GM12878 (cell line): ENCODE measurements around the gene EPN1. TPM values are rescaled to one million over a fixed set of nuclear protein-coding genes. Genes with fewer than 3 reads are reported as not detected.
A peak's percentile ranks its signal among the peaks of the same experiment; 100 is the strongest.

Experiments
- ATAC-seq: fragments of 200-7000 bp; cut with Tn5 transposase; 3 replicates; pipeline ENCODE4 v1.9.1; 2020; ENCODE audit warnings: mild to moderate bottlenecking, moderate library complexity
- BruUV-seq: library from RNA; stranded (reverse); fragments of 400-500 nt; replicated peaks from 2 replicates; lab custom pipeline; 2021; lab: Mats Ljungman, UMichigan
- CTCF ChIA-PET: fragments of 300-600 bp; sonication (Branson Sonifier 250); formaldehyde crosslinking; extraction: SDS; loops from one replicate; lab custom pipeline; 2021; ENCODE audit warnings: inconsistent platforms; lab: Yijun Ruan, JAX
- POLR2A ChIA-PET: fragments of 350-600 bp; formaldehyde crosslinking; extraction: SDS; loops from one replicate; lab custom pipeline; 2021; ENCODE audit warnings: inconsistent platforms; lab: Charles Lee
- RAD21 ChIA-PET: fragments of 300-600 bp; sonication (Branson Sonifier 250); formaldehyde crosslinking; loops from one replicate; lab custom pipeline; 2023; ENCODE audit warnings: antibody characterized with exemption; ENCODE audit not compliant: unreplicated experiment; lab: Charles Lee
- SMC1A ChIA-PET: fragments of 300-600 bp; sonication (Branson Sonifier 250); formaldehyde crosslinking; loops from one replicate; lab custom pipeline; 2023; ENCODE audit not compliant: unreplicated experiment, uncharacterized antibody; lab: Charles Lee
- DNase-seq: peaks from one replicate; pipeline ENCODE4 v3.0.0-alpha.2; 2011; ENCODE audit warnings: low read depth, low spot score
- FAIRE-seq: peaks from 3 replicates; lab custom pipeline; 2011; peaks lifted over from hg19 to GRCh38; lab: Jason Lieb, UNC
- H2AFZ ChIP-seq: 2 replicates; pipeline ENCODE4 v1.6.0; 2011; ENCODE audit warnings: low read depth, low read length, control low read depth; ENCODE audit not compliant: control insufficient read depth
- H3K27ac ChIP-seq: 2 replicates; pipeline ENCODE4 v1.5.1; 2011; ENCODE audit warnings: control low read depth; ENCODE audit not compliant: control insufficient read depth, insufficient read depth
- H3K27me3 ChIP-seq, 2 experiments: replicated peaks in 1 of 2; 2 replicates each; pipeline versions ENCODE4 v1.6.0 to v1.6.1; 2011; ENCODE audit warnings: low read length in 1 of 2; ENCODE audit not compliant: control insufficient read depth in 2 of 2, insufficient read depth in 2 of 2
- H3K36me3 ChIP-seq, 2 experiments: 2 replicates each; pipeline ENCODE4 v1.5.1; 2011; ENCODE audit warnings: low read length in 1 of 2; ENCODE audit not compliant: control insufficient read depth in 2 of 2, insufficient read depth in 2 of 2
- H3K4me1 ChIP-seq: 2 replicates; pipeline ENCODE4 v1.6.1; 2011; ENCODE audit warnings: mild to moderate bottlenecking, low read length, moderate library complexity, mixed read lengths; ENCODE audit not compliant: control insufficient read depth, insufficient read depth
- H3K4me2 ChIP-seq: 2 replicates; pipeline ENCODE4 v1.6.0; 2011; ENCODE audit warnings: control low read depth; ENCODE audit not compliant: control insufficient read depth, insufficient read depth
- H3K4me3 ChIP-seq: fragments of 200-600 bp; sonication (generic); 2 replicates; pipeline ENCODE4 v1.5.1; 2016
- H3K79me2 ChIP-seq: 2 replicates; pipeline ENCODE4 v1.6.0; 2011; ENCODE audit warnings: low read length; ENCODE audit not compliant: control insufficient read depth, insufficient read depth
- H3K9ac ChIP-seq: 2 replicates; pipeline ENCODE4 v1.8.0; 2011; ENCODE audit warnings: low read length, control low read depth, mixed read lengths; ENCODE audit not compliant: control insufficient read depth, insufficient read depth
- H3K9me3 ChIP-seq: replicated peaks from 3 replicates; pipeline ENCODE4 v1.5.1; 2011; ENCODE audit warnings: mild to moderate bottlenecking, low read length; ENCODE audit not compliant: control insufficient read depth, insufficient read depth
- H4K20me1 ChIP-seq: 2 replicates; pipeline ENCODE4 v1.6.0; 2011; ENCODE audit not compliant: control insufficient read depth, insufficient read depth
- BACH1 ChIP-seq: fragments of 450-650 bp; IDR thresholded peaks from 2 replicates; pipeline ENCODE4 v1.6.1; 2017; ENCODE audit warnings: mild to moderate bottlenecking, borderline replicate concordance
- CREB1 ChIP-seq: IDR thresholded peaks from 2 replicates; pipeline ENCODE4 v1.6.1; 2012; ENCODE audit warnings: low read depth, mild to moderate bottlenecking, inconsistent platforms
- CREM ChIP-seq: IDR thresholded peaks from 2 replicates; pipeline ENCODE4 v1.6.1; 2014; ENCODE audit warnings: antibody characterized with exemption, low read depth
- DPF2 ChIP-seq: fragments of 450-650 bp; IDR thresholded peaks from 2 replicates; pipeline ENCODE4 v1.6.1; 2017; ENCODE audit warnings: mild to moderate bottlenecking
- NBN ChIP-seq: fragments of 450-650 bp; IDR thresholded peaks from 2 replicates; pipeline ENCODE4 v1.6.1; 2016
- NR2C1 ChIP-seq: fragments of 450-650 bp; IDR thresholded peaks from 2 replicates; pipeline ENCODE4 v1.6.1; 2017; ENCODE audit warnings: antibody characterized with exemption, mild to moderate bottlenecking, moderate library complexity
- RELB ChIP-seq: fragments of 450-650 bp; IDR thresholded peaks from 2 replicates; pipeline ENCODE4 v1.6.1; 2017; ENCODE audit warnings: low read depth, mild to moderate bottlenecking, moderate library complexity
- RUNX3 ChIP-seq: IDR thresholded peaks from 2 replicates; pipeline ENCODE4 v1.6.1; 2012; ENCODE audit warnings: low read length, inconsistent platforms
- SRF ChIP-seq, 2 experiments: IDR thresholded peaks; 2 replicates each; pipeline ENCODE4 v1.6.1; 2011; ENCODE audit warnings: low read depth in 2 of 2, low read length in 2 of 2, mild to moderate bottlenecking in 1 of 2, moderate library complexity in 1 of 2
- STAT1 ChIP-seq: fragments of 450-650 bp; conservative IDR thresholded peaks from 2 replicates; pipeline ENCODE4 v1.6.1; 2014; ENCODE audit warnings: antibody characterized with exemption, mild to moderate bottlenecking
- TCF12 ChIP-seq: IDR thresholded peaks from 2 replicates; pipeline ENCODE4 v1.6.1; 2011; ENCODE audit warnings: low read depth, mild to moderate bottlenecking, low read length
- YBX1 ChIP-seq: fragments of 450-650 bp; IDR thresholded peaks from 2 replicates; pipeline ENCODE4 v1.6.1; 2016; ENCODE audit warnings: antibody characterized with exemption
- WGBS: methylation state at CpG from one replicate; pipeline ENCODE4 v1.1.6; 2016; ENCODE audit warnings: low lambda C conversion rate; ENCODE audit not compliant: insufficient replicate concordance, insufficient coverage; ENCODE audit errors: missing lambda C conversion rate; 5-methylcytosine and 5-hydroxymethylcytosine counted together
- in situ Hi-C: fragments of 300-500 bp; cut with MboI; formaldehyde crosslinking; loops from 9 replicates; pipeline ENCODE4 v1.14.3; 2018; ENCODE audit warnings: mixed read lengths
- intact Hi-C: fragments of 100-400 bp; cut with micrococcal nuclease; formaldehyde crosslinking; loops from one replicate; pipeline ENCODE4 v1.14.2; 2022; ENCODE audit not compliant: unreplicated experiment
- polyA plus RNA-seq, 11 experiments: library from polyadenylated mRNA; depleted of rRNA in 4 of 11; unstranded in 6 of 11; stranded (reverse) in 5 of 11; fragments of >200 nt; fragmentation: Nextera tagmentation in 4 of 11; fragmentation: Illumina TruSeq in 1 of 11; extraction: Ambion mirVana in 4 of 11; extraction: Trizol in 1 of 11; gene quantifications; 1 replicate in 1 of 11; 2 replicates in 10 of 11; pipeline versions ENCODE4 v1.2.1 to v1.2.3, GENCODE V29; 2011 to 2016; ENCODE audit warnings: inconsistent platforms in 2 of 11, missing spikeins in 2 of 11, low read depth in 1 of 11
- total RNA-seq, 4 experiments: library from RNA; depleted of rRNA in 3 of 4; stranded (reverse); fragments of >200 nt in 3 of 4; fragmentation: Illumina TruSeq in 1 of 4; extraction: Trizol in 1 of 4; gene quantifications; 2 replicates each; pipeline versions ENCODE4 v1.2.1 to v1.2.3, GENCODE V29; 2013 to 2021
- TF ChIP-seq, protein P1 (sequence below): fragments of 450-650 bp; conservative IDR thresholded peaks from 2 replicates; pipeline ENCODE4 v1.6.1; 2017; ENCODE audit warnings: mild to moderate bottlenecking, moderate library complexity
- TF ChIP-seq, protein P2 (sequence below): fragments of 450-650 bp; IDR thresholded peaks from 2 replicates; pipeline ENCODE4 v1.6.1; 2016; ENCODE audit warnings: mild to moderate bottlenecking

The EPN1 gene
- total and polyA plus RNA-seq, 10 of the 15 experiments (the other 5 are each of a cell fraction or from before 2014, with no cell fraction given), result 0.11 to 88.5 (median 10.6) TPM

DNA sequence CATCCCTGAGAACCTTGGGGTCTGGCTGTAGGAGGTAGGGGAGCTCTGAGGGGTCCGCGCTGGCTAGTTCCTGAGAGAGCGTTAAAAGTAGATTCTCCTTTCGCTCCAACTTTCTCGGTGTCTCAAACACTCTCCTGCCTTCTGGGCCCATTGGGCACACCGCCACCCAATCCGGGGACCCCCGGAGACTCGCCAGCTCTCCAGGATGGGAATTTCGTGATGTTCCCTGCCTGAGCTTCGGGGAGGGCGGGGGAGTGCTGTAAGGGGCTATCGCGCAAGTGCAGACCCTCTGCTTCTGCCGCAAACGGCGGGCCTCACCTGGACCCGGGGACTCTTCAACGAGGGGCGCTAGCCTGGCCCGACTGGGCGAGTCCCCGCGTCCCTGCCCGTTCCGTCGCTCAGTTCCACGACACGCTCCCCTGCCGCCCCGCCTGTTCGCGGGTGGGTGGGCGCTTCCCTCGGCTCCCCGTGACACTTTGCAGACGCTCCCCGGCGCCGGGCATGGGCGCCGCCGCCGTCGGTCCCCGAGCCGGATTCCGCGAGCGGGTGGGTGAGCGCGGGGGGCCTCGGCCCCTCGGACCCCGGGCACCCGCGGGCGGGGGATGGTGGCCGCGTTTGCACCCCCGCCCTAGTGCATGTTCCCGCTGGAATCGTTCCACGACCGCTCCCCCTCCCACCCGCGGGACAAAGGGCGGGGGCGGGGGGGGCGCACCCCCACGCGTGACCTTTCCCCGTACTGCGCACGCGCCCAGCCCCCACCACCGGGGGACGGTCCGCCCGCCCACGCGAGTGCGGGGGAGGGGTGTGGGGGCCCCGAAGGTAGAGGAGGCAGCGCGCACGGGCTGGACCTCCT lies 27.1 kb upstream of the EPN1 start, which contains the start of gene CCDC106:
CCDC106 (plus strand) TSS at position 481 of the 853 bp plus-strand sequence. CDS start 835 bp downstream, outside the sequence.
- Histone ChIP-seq H3K36me3 (peaks cover 1 to 2% of the 10 kb centered on the region in 2 experiments; a peak in 2 of 4 replicates), H3K4me1 (peaks cover 25% of the 10 kb centered on the region), H3K9me3 (no peaks in the 10 kb centered on the region), H3K9ac (peak within 1 kb of the TSS; percentile 91), H3K4me3 (peak within 1 kb of the TSS; percentile 99), H3K79me2 (peaks cover 47% of the 10 kb centered on the region), H4K20me1 (no peaks in the 10 kb centered on the region), H2AFZ (peak within 1 kb of the TSS; percentile 86), H3K4me2 (peak within 1 kb of the TSS; percentile 95), H3K27ac (peak within 1 kb of the TSS; percentile 90), H3K27me3 (no peaks in the 10 kb centered on the region)
- ChIA-PET CTCF (interaction anchor here (0.6 to 4.8 kb wide), 13 partner anchors 9 to 740 kb away, joined by 3 to 52 read pairs (median 6); partner anchors contain the start of gene ZNF865), RAD21 (interaction anchor here (0.9 to 4.4 kb wide), 7 partner anchors 10 to 667 kb away, joined by 3 to 36 read pairs (median 5); partner anchors contain the start of genes ZNF628 and ZSCAN5A), POLR2A (interaction anchor here (0.8 to 3.3 kb wide), 12 partner anchors 9 to 171 kb away, joined by 3 to 28 read pairs (median 4); partner anchors contain the start of genes FIZ1, ZNF524, ZNF628 and ZNF784), SMC1A (interaction anchor here (1.0 to 2.0 kb wide), 4 partner anchors 9 to 29 kb away, joined by 3 to 24 read pairs (median 6); no protein-coding TSS in a partner anchor)
- in situ Hi-C loops (no loop called here), intact Hi-C loops (no loop called here)
- 2% methylated on average over 63 of the region's 87 CpGs for WGBS
- peak; percentile 44 for ATAC-seq
- peak; percentile 75 for FAIRE-seq
- BruUV-seq, result no TSS peak
- no peak for DNase-seq
- peak; percentile 77; the same call in 1 of the 2 replicates for TF ChIP-seq DPF2
- TF ChIP-seq STAT1, result peak; percentile 86; the same call in 1 of the 2 replicates
- peak; percentile 54 for TF ChIP-seq RUNX3
- TF ChIP-seq, protein P1, sequence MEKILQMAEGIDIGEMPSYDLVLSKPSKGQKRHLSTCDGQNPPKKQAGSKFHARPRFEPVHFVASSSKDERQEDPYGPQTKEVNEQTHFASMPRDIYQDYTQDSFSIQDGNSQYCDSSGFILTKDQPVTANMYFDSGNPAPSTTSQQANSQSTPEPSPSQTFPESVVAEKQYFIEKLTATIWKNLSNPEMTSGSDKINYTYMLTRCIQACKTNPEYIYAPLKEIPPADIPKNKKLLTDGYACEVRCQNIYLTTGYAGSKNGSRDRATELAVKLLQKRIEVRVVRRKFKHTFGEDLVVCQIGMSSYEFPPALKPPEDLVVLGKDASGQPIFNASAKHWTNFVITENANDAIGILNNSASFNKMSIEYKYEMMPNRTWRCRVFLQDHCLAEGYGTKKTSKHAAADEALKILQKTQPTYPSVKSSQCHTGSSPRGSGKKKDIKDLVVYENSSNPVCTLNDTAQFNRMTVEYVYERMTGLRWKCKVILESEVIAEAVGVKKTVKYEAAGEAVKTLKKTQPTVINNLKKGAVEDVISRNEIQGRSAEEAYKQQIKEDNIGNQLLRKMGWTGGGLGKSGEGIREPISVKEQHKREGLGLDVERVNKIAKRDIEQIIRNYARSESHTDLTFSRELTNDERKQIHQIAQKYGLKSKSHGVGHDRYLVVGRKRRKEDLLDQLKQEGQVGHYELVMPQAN, result peak; percentile 72
- TF ChIP-seq NR2C1, result peak; percentile 50
- TF ChIP-seq, protein P2, sequence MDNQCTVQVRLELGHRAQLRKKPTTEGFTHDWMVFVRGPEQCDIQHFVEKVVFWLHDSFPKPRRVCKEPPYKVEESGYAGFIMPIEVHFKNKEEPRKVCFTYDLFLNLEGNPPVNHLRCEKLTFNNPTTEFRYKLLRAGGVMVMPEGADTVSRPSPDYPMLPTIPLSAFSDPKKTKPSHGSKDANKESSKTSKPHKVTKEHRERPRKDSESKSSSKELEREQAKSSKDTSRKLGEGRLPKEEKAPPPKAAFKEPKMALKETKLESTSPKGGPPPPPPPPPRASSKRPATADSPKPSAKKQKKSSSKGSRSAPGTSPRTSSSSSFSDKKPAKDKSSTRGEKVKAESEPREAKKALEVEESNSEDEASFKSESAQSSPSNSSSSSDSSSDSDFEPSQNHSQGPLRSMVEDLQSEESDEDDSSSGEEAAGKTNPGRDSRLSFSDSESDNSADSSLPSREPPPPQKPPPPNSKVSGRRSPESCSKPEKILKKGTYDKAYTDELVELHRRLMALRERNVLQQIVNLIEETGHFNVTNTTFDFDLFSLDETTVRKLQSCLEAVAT, result peak; percentile 33; the same call in 1 of the 2 replicates
- peak; percentile 20; the same call in 1 of the 2 replicates for TF ChIP-seq CREM
- TF ChIP-seq RELB, result peak; percentile 100
- no peak for TF ChIP-seq SRF (IDR thresholded peaks at IDR 0.05; ENCODE audit: low read depth in 2 of 2, low read length in 2 of 2)
- peak; percentile 100 for TF ChIP-seq BACH1
- peak; percentile 65; the same call in 1 of the 2 replicates for TF ChIP-seq NBN
- no peak for TF ChIP-seq CREB1
- no peak for TF ChIP-seq YBX1
- TF ChIP-seq TCF12, result 0 out of 2 replicates have a peak, but pooled peaks have one; percentile 23
